ENCODE results near the gene DHX9.

DNA sequence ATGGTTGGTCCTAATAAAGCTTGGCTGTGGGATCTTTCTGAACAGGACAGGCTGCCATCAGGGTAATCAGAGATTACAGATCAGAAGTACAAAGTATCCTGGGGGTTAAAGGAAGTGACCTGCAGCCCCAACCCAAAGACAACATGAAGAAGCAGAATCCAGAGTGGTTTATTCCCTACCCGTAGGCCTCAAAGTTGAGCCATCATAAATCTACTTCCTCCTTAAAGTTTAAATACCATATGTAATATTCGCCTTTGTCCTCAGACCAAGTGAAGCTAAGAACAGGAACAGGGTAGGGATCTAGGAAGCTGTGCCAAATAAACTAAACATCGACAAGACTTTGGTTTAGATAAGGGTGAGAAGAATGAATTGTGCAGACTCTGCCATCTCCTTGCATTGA, 15.9 kb upstream of the DHX9 start:
- TF ChIP-seq CTCF (IDR thresholded peaks at IDR 0.05) (no peak), POLR2A (IDR thresholded peaks at IDR 0.05) (no peak)

Measured in body of pancreas (tissue), 4 donors.